ENCODE results near the gene TEKTIP1. TPM values are rescaled to one million over a fixed set of nuclear protein-coding genes. Genes with fewer than 3 reads are reported as not detected.
A peak's percentile ranks its signal among the peaks of the same experiment; 100 is the strongest.

The TEKTIP1 gene
- polyA plus RNA-seq, 1 experiment = not detected

GRCh38 chr19:3556423-3556977, 17.5 kb downstream of the TEKTIP1 start:
- H3K36me3 ChIP-seq (ENCODE audit: control insufficient read depth, insufficient read depth, low read length) = no peaks in the 10 kb centered on the region; the same call in 1 of the 2 replicates
- ChIA-PET POLR2A (no interaction called here), CTCF (interaction anchor here (0.8 to 5.8 kb wide), 2 partner anchors 10 to 17 kb away, joined by 3 to 57 read pairs; no protein-coding TSS in a partner anchor)
- TF ChIP-seq CTCF (IDR thresholded peaks at IDR 0.05; ENCODE audit: insufficient read depth, low read depth, low read length) = no peak
- H3K4me3 ChIP-seq (ENCODE audit: low read depth, low read length) = peak overlapping the region; percentile 72
- no peaks in the 10 kb centered on the region for H3K27me3 ChIP-seq (ENCODE audit: control insufficient read depth, insufficient read depth, low read length)
- DNase-seq (ENCODE audit: low read depth) = no peak

- DNase-seq (ENCODE audit: low read depth) = no peak
- ChIA-PET POLR2A (no interaction called here), CTCF (interaction anchor here (0.8 to 5.8 kb wide), 2 partner anchors 11 to 17 kb away, joined by 3 to 57 read pairs; no protein-coding TSS in a partner anchor)
- Histone ChIP-seq H3K27me3 (ENCODE audit: control insufficient read depth, insufficient read depth, low read length) (no peaks in the 10 kb centered on the region), H3K36me3 (ENCODE audit: control insufficient read depth, insufficient read depth, low read length) (no peaks in the 10 kb centered on the region), H3K4me3 (ENCODE audit: low read depth, low read length) (peak overlapping the region; percentile 72)
- no peak for TF ChIP-seq CTCF (IDR thresholded peaks at IDR 0.05; ENCODE audit: insufficient read depth, low read depth, low read length)
These were observed 18.0 kb downstream of the TEKTIP1 start for GRCh38 chr19:3556978-3557460.

- ChIA-PET POLR2A (interaction anchor here (0.5 kb wide), 1 partner anchor 464 kb away, joined by 3 read pairs; no protein-coding TSS in a partner anchor), CTCF (interaction anchor here (0.6 to 5.8 kb wide), 2 partner anchors 11 to 21 kb away, joined by 4 to 57 read pairs; no protein-coding TSS in a partner anchor)
- DNase-seq (ENCODE audit: low read depth) = peak; percentile 79
- H3K4me3 ChIP-seq (ENCODE audit: low read depth, low read length) = peak within 1 kb of the TSS; percentile 72
- H3K36me3 ChIP-seq (ENCODE audit: control insufficient read depth, insufficient read depth, low read length) = no peaks in the 10 kb centered on the region
- no peaks in the 10 kb centered on the region for H3K27me3 ChIP-seq (ENCODE audit: control insufficient read depth, insufficient read depth, low read length)
- no peak for TF ChIP-seq CTCF (IDR thresholded peaks at IDR 0.05; ENCODE audit: insufficient read depth, low read depth, low read length)
These were observed 18.7 kb downstream of the TEKTIP1 start, which contains the start of gene MFSD12 for GRCh38 chr19:3557461-3558248. Gene MFSD12, minus strand, starts transcription at chr19:3557586. Its CDS starts 183 bp downstream, at chr19:3557403.

- ChIA-PET POLR2A (no interaction called here), CTCF (interaction anchor here (1.0 to 1.2 kb wide), 2 partner anchors 9 to 34 kb away, joined by 3 read pairs; no protein-coding TSS in a partner anchor)
- no peaks in the 10 kb centered on the region for H3K27me3 ChIP-seq (ENCODE audit: control insufficient read depth, insufficient read depth, low read length)
- H3K4me3 ChIP-seq (ENCODE audit: low read depth, low read length) = no peak overlapping the region
- TF ChIP-seq CTCF (IDR thresholded peaks at IDR 0.05; ENCODE audit: insufficient read depth, low read depth, low read length) = no peak
- DNase-seq (ENCODE audit: low read depth) = no peak
- H3K36me3 ChIP-seq (ENCODE audit: control insufficient read depth, insufficient read depth, low read length) = no peaks in the 10 kb centered on the region
These were observed 24.9 kb downstream of the TEKTIP1 start for GRCh38 chr19:3563709-3564524.
